Measurements from ENCODE around the gene IL1RN.

Gene IL1RN

GRCh38 chr2:113179446-113180045, 52.1 kb downstream of the IL1RN start:
- DNase-seq, result no peak
- H3K4ac ChIP-seq (ENCODE audit: low read depth in 1 of 2, low read length in 2 of 2), result no peak overlapping the region
- H3K9me3 ChIP-seq (ENCODE audit: control insufficient read depth, low read length), result no peaks in the 10 kb centered on the region
- no peak overlapping the region for H3K9ac ChIP-seq (ENCODE audit: low read length)
- H3K27ac ChIP-seq (ENCODE audit: low read length, poor library complexity, severe bottlenecking), result no peak overlapping the region
- H2BK15ac ChIP-seq (ENCODE audit: low read depth, poor library complexity, severe bottlenecking), result no peak overlapping the region
- peaks cover 0 to 16% of the 10 kb centered on the region in 2 experiments for H3K36me3 ChIP-seq (ENCODE audit: control insufficient read depth in 1 of 2, insufficient read depth in 2 of 2, low read depth in 1 of 2, low read length in 2 of 2)
- H4K8ac ChIP-seq (ENCODE audit: low read length), result no peak overlapping the region
- H3K4me3 ChIP-seq (ENCODE audit: insufficient read depth in 1 of 2, low read depth in 1 of 2, low read length in 2 of 2), result no peak overlapping the region
- no peak overlapping the region for H2BK12ac ChIP-seq (ENCODE audit: low read length in 2 of 2)
- H2AFZ ChIP-seq (ENCODE audit: low read depth, low read length), result no peak overlapping the region
- no peak overlapping the region for H2BK5ac ChIP-seq (ENCODE audit: low read depth, low read length, poor library complexity, severe bottlenecking)
- WGBS, result 86% methylated on average over 8 of the region's 8 CpGs
- H3K27me3 ChIP-seq (ENCODE audit: control insufficient read depth in 1 of 2, insufficient read depth in 1 of 2, low read length in 2 of 2), result no peaks in the 10 kb centered on the region
- H2BK120ac ChIP-seq (ENCODE audit: low read depth, low read length), result no peak overlapping the region
- H3K23ac ChIP-seq (ENCODE audit: low read length in 2 of 2), result no peak overlapping the region
- H3K14ac ChIP-seq (ENCODE audit: low read length in 2 of 2), result no peak overlapping the region
- no peak overlapping the region for H3K4me2 ChIP-seq (ENCODE audit: low read length, poor library complexity, severe bottlenecking)
- H2AK5ac ChIP-seq (ENCODE audit: low read length, severe bottlenecking), result no peak overlapping the region
- no peak overlapping the region for H3K18ac ChIP-seq (ENCODE audit: low read depth in 1 of 2, low read length in 2 of 2)
- H3K79me1 ChIP-seq (replicated peaks; ENCODE audit: low read length, poor library complexity, severe bottlenecking), result no peaks in the 10 kb centered on the region
- H3K4me1 ChIP-seq (ENCODE audit: control insufficient read depth, insufficient read depth, low read depth, low read length), result peaks cover 13% of the 10 kb centered on the region
- H4K91ac ChIP-seq (ENCODE audit: low read length), result no peak overlapping the region

- H3K4me2 ChIP-seq (ENCODE audit: low read length, poor library complexity, severe bottlenecking), result no peak overlapping the region
- H2AFZ ChIP-seq (ENCODE audit: low read depth, low read length), result no peak overlapping the region
- no peaks in the 10 kb centered on the region for H3K9me3 ChIP-seq (ENCODE audit: control insufficient read depth, low read length)
- H3K4ac ChIP-seq (ENCODE audit: low read depth in 1 of 2, low read length in 2 of 2), result no peak overlapping the region
- no peak for DNase-seq
- H3K14ac ChIP-seq (ENCODE audit: low read length in 2 of 2), result no peak overlapping the region
- H3K9ac ChIP-seq (ENCODE audit: low read length), result no peak overlapping the region
- peak overlapping the region; percentile 38 for H2AK5ac ChIP-seq (ENCODE audit: low read length, severe bottlenecking)
- no peak overlapping the region for H3K4me3 ChIP-seq (ENCODE audit: insufficient read depth in 1 of 2, low read depth in 1 of 2, low read length in 2 of 2)
- H4K8ac ChIP-seq (ENCODE audit: low read length), result no peak overlapping the region
- no peak overlapping the region for H3K18ac ChIP-seq (ENCODE audit: low read depth in 1 of 2, low read length in 2 of 2)
- H3K27ac ChIP-seq (ENCODE audit: low read length, poor library complexity, severe bottlenecking), result no peak overlapping the region
- H2BK120ac ChIP-seq (ENCODE audit: low read depth, low read length), result no peak overlapping the region
- peaks cover 0 to 15% of the 10 kb centered on the region in 2 experiments for H3K36me3 ChIP-seq (ENCODE audit: control insufficient read depth in 1 of 2, insufficient read depth in 2 of 2, low read depth in 1 of 2, low read length in 2 of 2)
- no peak overlapping the region for H4K91ac ChIP-seq (ENCODE audit: low read length)
- WGBS, result 57% methylated on average over 14 of the region's 17 CpGs
- H3K79me1 ChIP-seq (replicated peaks; ENCODE audit: low read length, poor library complexity, severe bottlenecking), result no peaks in the 10 kb centered on the region
- H3K4me1 ChIP-seq (ENCODE audit: control insufficient read depth, insufficient read depth, low read depth, low read length), result peaks cover 11% of the 10 kb centered on the region
- H2BK12ac ChIP-seq (ENCODE audit: low read length in 2 of 2), result no peak overlapping the region
- H3K23ac ChIP-seq (ENCODE audit: low read length in 2 of 2), result no peak overlapping the region
- no peak overlapping the region for H2BK5ac ChIP-seq (ENCODE audit: low read depth, low read length, poor library complexity, severe bottlenecking)
- no peak overlapping the region for H2BK15ac ChIP-seq (ENCODE audit: low read depth, poor library complexity, severe bottlenecking)
- no peaks in the 10 kb centered on the region for H3K27me3 ChIP-seq (ENCODE audit: control insufficient read depth in 1 of 2, insufficient read depth in 1 of 2, low read length in 2 of 2)
These were observed 52.9 kb downstream of the IL1RN start for GRCh38 chr2:113180131-113180946.

- Histone ChIP-seq H3K36me3 (ENCODE audit: control insufficient read depth in 1 of 2, insufficient read depth in 2 of 2, low read depth in 1 of 2, low read length in 2 of 2) (peaks cover 0 to 13% of the 10 kb centered on the region in 2 experiments), H3K23ac (ENCODE audit: low read length in 2 of 2) (no peak overlapping the region), H3K4me1 (ENCODE audit: control insufficient read depth, insufficient read depth, low read depth, low read length) (peaks cover 15% of the 10 kb centered on the region), H4K91ac (ENCODE audit: low read length) (no peak overlapping the region), H3K9ac (ENCODE audit: low read length) (no peak overlapping the region), H3K79me1 (replicated peaks; ENCODE audit: low read length, poor library complexity, severe bottlenecking) (no peaks in the 10 kb centered on the region), H3K27ac (ENCODE audit: low read length, poor library complexity, severe bottlenecking) (no peak overlapping the region), H3K27me3 (ENCODE audit: control insufficient read depth in 1 of 2, insufficient read depth in 1 of 2, low read length in 2 of 2) (no peaks in the 10 kb centered on the region), H3K4ac (ENCODE audit: low read depth in 1 of 2, low read length in 2 of 2) (no peak overlapping the region), H2BK120ac (ENCODE audit: low read depth, low read length) (no peak overlapping the region), H3K9me3 (ENCODE audit: control insufficient read depth, low read length) (no peaks in the 10 kb centered on the region), H3K18ac (ENCODE audit: low read depth in 1 of 2, low read length in 2 of 2) (no peak overlapping the region), H2BK12ac (ENCODE audit: low read length in 2 of 2) (no peak overlapping the region), H3K4me3 (ENCODE audit: insufficient read depth in 1 of 2, low read depth in 1 of 2, low read length in 2 of 2) (no peak overlapping the region), H3K4me2 (ENCODE audit: low read length, poor library complexity, severe bottlenecking) (no peak overlapping the region), H4K8ac (ENCODE audit: low read length) (no peak overlapping the region), H2BK15ac (ENCODE audit: low read depth, poor library complexity, severe bottlenecking) (no peak overlapping the region), H2AFZ (ENCODE audit: low read depth, low read length) (no peak overlapping the region), H2BK5ac (ENCODE audit: low read depth, low read length, poor library complexity, severe bottlenecking) (no peak overlapping the region), H2AK5ac (ENCODE audit: low read length, severe bottlenecking) (no peak overlapping the region), H3K14ac (ENCODE audit: low read length in 2 of 2) (no peak overlapping the region)
- peak; percentile 50 for DNase-seq
- WGBS, result 48% methylated on average over 8 of the region's 8 CpGs
These were observed 54.1 kb downstream of the IL1RN start for GRCh38 chr2:113181258-113182051.

Measured in mesenchymal stem cell (in vitro differentiated cells and primary cell).